Vagina (tissue), 2 donors: ENCODE results near the gene SLC17A9. TPM values are rescaled to one million over a fixed set of nuclear protein-coding genes. Genes with fewer than 3 reads are reported as not detected.

Experiments used
- DNase-seq, 2 donors: peaks; one replicate each; pipeline ENCODE4 v3.0.0-alpha.2; 2017; ENCODE audit errors: extremely low spot score in 2 of 2
- H3K27ac ChIP-seq: fragments of 200-600 bp; sonication (generic); one replicate; pipeline ENCODE4 v1.5.1; 2019
- H3K27me3 ChIP-seq: fragments of 200-600 bp; sonication (generic); one replicate; pipeline ENCODE4 v1.5.1; 2019
- H3K36me3 ChIP-seq, 2 donors: fragments of 200-600 bp; sonication (generic); one replicate each; pipeline ENCODE4 v1.5.1; 2017 to 2019
- H3K4me1 ChIP-seq: fragments of 200-600 bp; sonication (generic); one replicate; pipeline ENCODE4 v1.5.1; 2019
- H3K4me3 ChIP-seq, 2 donors: fragments of 200-600 bp; sonication (generic); 1 replicate in 1 of 2; 2 replicates in 1 of 2; pipeline ENCODE4 v1.5.1; 2016 to 2019
- H3K9me3 ChIP-seq: fragments of 200-600 bp; sonication (generic); one replicate; pipeline ENCODE4 v1.5.1; 2019
- POLR2A ChIP-seq, 2 donors: fragments of 450-650 bp; IDR thresholded peaks; one replicate each; pipeline ENCODE4 v1.6.1; 2017; ENCODE audit warnings: antibody characterized with exemption in 2 of 2, mild to moderate bottlenecking in 2 of 2, moderate library complexity in 2 of 2
- POLR2AphosphoS5 ChIP-seq, 2 donors: sonication (generic); formaldehyde crosslinking; IDR thresholded peaks; one replicate each; pipeline ENCODE4 v1.9.0; 2017; ENCODE audit warnings: antibody characterized with exemption in 2 of 2, mild to moderate bottlenecking in 2 of 2, low read depth in 1 of 2; ENCODE audit not compliant: insufficient read depth in 1 of 2
- intact Hi-C: fragments of 100-400 bp; cut with DNase I; formaldehyde crosslinking; loops from one replicate; pipeline ENCODE4 v1.15.1; 2023
- total RNA-seq: library from RNA; depleted of rRNA; stranded (reverse); fragments of >200 nt; gene quantifications from one replicate; pipeline ENCODE4 v1.2.3, GENCODE V29; 2016
- TF ChIP-seq, protein P1 (sequence below), 3 experiments: fragments of 450-650 bp in 2 of 3; fragments of 200-600 bp in 1 of 3; sonication (generic) in 1 of 3; IDR thresholded peaks; one replicate each; pipeline ENCODE4 v1.5.1; 2017 to 2019; ENCODE audit warnings: antibody characterized with exemption in 3 of 3, mild to moderate bottlenecking in 2 of 3, moderate library complexity in 2 of 3

Gene SLC17A9
- total RNA-seq, 1 donor from 2014 or later, result 2.5 TPM

DNA sequence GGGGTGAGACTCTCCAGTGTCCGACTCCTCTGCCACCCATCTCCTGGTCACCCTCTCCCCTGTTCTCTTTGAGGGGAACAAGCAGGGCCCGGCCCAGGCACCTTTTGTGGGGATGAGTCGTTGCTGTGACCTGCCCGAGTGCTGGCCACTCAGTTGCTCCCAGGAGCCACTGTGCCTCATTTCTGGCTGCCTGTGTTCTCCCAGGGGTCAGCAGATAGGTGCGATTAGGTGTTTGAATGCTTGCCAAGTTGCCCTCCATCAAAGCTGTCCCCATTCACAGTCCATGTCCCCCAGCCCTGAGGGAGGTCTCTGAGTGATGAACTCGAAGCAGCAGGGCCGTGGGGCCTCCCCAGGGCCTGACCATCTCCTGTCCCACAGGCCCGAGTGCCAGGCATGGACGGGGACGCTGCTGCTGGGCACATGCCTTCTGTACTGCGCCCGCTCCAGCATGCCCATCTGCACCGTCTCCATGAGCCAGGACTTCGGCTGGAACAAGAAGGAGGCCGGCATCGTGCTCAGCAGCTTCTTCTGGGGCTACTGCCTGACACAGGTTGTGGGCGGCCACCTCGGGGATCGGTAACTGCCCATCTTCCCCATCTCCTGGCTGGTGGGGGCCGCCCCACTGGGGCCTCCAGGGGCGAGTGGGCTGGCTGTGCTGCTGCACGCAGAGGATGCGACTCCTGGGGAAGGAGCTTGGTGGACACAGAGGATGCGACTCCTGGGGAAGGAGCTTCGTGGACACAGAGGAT, 4.1 kb downstream of the SLC17A9 start:
- H3K27ac ChIP-seq, result no peak overlapping the region
- TF ChIP-seq POLR2A (IDR thresholded peaks at IDR 0.05) (no peak), POLR2AphosphoS5 (IDR thresholded peaks at IDR 0.05; ENCODE audit: insufficient read depth in 1 of 2, low read depth in 1 of 2) (no peak)
- TF ChIP-seq, protein P1, sequence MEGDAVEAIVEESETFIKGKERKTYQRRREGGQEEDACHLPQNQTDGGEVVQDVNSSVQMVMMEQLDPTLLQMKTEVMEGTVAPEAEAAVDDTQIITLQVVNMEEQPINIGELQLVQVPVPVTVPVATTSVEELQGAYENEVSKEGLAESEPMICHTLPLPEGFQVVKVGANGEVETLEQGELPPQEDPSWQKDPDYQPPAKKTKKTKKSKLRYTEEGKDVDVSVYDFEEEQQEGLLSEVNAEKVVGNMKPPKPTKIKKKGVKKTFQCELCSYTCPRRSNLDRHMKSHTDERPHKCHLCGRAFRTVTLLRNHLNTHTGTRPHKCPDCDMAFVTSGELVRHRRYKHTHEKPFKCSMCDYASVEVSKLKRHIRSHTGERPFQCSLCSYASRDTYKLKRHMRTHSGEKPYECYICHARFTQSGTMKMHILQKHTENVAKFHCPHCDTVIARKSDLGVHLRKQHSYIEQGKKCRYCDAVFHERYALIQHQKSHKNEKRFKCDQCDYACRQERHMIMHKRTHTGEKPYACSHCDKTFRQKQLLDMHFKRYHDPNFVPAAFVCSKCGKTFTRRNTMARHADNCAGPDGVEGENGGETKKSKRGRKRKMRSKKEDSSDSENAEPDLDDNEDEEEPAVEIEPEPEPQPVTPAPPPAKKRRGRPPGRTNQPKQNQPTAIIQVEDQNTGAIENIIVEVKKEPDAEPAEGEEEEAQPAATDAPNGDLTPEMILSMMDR (IDR thresholded peaks at IDR 0.05), result no peak
- no peak overlapping the region for H3K4me3 ChIP-seq
- DNase-seq, result no peak
- no peaks in the 10 kb centered on the region for H3K36me3 ChIP-seq
- H3K9me3 ChIP-seq, result no peaks in the 10 kb centered on the region
- no peaks in the 10 kb centered on the region for H3K27me3 ChIP-seq
- H3K4me1 ChIP-seq, result peaks cover 31% of the 10 kb centered on the region
- intact Hi-C loops, result no loop called here

DNA sequence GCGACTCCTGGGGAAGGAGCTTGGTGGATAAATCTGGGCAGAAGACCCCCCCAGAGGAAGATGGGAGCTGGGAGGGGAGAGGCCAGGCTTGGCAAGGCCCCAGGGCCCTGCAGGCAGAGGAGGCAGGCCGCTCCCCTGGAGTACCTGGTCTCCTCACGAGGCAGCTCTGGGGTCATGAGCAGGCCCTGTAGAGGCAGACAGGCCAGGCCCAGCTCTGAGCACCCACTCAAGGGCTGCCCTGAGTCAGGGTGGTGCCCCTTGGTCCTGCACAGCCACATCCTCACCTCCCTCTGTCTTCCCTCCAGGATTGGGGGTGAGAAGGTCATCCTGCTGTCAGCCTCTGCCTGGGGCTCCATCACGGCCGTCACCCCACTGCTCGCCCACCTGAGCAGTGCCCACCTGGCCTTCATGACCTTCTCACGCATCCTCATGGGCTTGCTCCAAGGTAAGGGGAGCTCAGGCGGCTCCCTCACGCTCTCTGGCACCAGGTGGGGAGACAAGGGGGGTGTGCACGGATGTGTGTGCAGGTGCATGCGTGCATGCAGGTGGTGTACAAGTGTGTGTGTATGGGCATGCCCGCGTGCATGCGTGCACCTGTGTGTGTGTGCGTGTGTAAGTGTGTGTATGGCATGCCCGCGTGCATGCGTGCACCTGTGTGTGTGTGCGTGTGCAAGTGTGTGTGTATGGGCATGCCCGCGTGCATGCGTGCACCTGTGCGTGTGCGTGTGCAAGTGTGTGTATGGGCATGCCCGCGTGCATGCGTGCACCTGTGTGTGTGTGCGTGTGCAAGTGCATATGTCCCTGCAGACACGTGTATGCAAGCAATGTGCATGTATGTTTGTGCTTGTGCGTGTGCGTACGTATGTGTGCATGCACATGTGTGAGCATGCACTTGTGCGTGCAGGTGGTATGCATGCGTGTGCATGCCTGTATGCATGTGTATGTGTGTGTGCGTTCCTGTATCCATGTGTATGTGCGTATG, 4.9 kb downstream of the SLC17A9 start:
- Histone ChIP-seq H3K4me3 (no peak overlapping the region), H3K4me1 (peaks cover 23% of the 10 kb centered on the region), H3K9me3 (no peaks in the 10 kb centered on the region), H3K27me3 (no peaks in the 10 kb centered on the region), H3K36me3 (no peaks in the 10 kb centered on the region), H3K27ac (no peak overlapping the region)
- DNase-seq, result no peak
- no peak for TF ChIP-seq POLR2AphosphoS5 (IDR thresholded peaks at IDR 0.05; ENCODE audit: insufficient read depth in 1 of 2, low read depth in 1 of 2)
- TF ChIP-seq POLR2A (IDR thresholded peaks at IDR 0.05), result no peak
- TF ChIP-seq, protein P1 (IDR thresholded peaks at IDR 0.05), result no peak
- intact Hi-C loops, result no loop called here

DNA sequence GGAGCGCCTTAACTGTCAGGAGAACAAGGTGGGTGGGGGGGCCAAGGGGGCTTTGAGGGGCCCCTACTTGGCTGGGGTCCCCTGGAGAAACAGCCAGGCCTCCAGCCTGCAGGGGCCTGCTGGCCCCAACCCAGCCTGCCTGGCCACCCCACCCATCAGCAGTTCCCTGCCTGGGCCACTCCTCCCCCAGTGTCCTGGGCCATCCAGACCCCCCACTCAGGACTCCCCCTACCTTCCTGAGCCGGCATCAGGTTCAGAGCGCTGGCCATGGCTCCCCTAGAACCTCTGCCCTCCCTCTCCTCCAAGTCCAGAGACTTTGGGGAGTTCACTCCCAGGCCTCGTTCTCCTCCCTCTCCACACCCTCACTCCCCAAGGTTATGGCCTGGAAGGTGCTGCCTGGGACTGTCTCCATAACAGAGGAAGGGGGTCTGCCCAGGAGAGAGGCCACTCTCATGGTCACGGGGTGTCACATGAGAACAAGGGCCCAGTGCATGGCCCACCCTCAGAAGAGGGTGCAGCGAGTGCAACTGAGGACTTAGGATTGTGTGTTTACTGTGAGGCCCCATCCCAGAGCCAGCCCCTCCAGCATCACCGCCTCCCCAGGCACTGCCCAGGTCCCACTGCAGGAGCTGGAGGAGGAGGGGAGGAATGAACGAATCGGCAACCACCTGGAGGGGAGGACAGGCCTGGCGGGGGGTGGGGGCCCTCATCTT, 6.0 kb downstream of the SLC17A9 start:
- Histone ChIP-seq H3K27ac (no peak overlapping the region), H3K4me3 (no peak overlapping the region), H3K27me3 (no peaks in the 10 kb centered on the region), H3K9me3 (no peaks in the 10 kb centered on the region), H3K36me3 (no peaks in the 10 kb centered on the region), H3K4me1 (peaks cover 11% of the 10 kb centered on the region)
- no peak for TF ChIP-seq POLR2A (IDR thresholded peaks at IDR 0.05)
- no peak for TF ChIP-seq POLR2AphosphoS5 (IDR thresholded peaks at IDR 0.05; ENCODE audit: insufficient read depth in 1 of 2, low read depth in 1 of 2)
- TF ChIP-seq, protein P1 (IDR thresholded peaks at IDR 0.05), result no peak
- no peak for DNase-seq
- intact Hi-C loops, result no loop called here

DNA sequence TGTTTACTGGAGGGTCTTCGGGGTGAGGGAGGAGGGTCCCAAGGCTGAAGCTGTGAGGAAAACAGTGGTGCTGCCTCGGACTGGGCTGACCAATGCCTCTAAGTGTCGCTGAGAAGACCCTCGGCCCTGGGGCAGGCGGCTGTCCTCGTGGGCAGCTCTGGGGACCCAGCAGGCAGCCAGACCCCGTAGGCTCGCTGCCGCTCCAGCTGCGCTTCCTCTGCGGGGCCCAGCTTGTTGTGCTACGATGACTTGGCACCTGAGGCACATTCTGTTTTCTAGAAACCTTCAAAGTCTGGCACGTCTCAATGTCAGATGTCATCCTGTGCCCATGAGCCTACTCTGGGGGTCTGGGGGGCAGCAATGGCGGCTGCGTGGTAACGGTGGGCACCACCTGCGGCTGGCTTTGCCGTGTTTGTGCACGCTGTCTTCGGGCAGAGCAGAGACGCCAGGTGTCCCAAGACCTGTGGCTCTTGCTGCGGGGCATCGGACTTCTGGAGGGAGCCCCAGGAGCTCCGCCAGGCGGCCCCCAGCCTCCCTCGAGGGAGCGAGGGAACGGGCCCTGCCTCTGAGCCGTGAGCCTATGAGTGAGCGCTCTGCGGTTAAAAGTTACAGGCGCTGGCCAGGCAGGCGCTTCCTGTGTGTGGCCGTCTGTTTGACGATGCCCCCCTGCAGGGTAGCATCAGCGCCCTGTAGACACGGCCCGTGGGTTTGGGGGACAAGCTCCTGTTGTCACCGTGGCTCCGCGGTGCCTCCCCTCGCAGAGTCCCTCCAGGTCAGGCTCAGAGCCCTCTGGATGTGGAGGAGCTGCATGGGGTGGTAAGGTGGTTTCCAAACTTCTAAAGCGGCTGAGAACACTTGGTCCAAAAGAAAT, 6.8 kb downstream of the SLC17A9 start:
- intact Hi-C loops, result no loop called here

More for the DNA sequence above, 6.8 kb downstream of the SLC17A9 start:
- Histone ChIP-seq H3K4me3 (no peak overlapping the region), H3K27me3 (no peaks in the 10 kb centered on the region), H3K27ac (no peak overlapping the region), H3K4me1 (peaks cover 5% of the 10 kb centered on the region), H3K9me3 (no peaks in the 10 kb centered on the region), H3K36me3 (no peaks in the 10 kb centered on the region)
- TF ChIP-seq POLR2AphosphoS5 (IDR thresholded peaks at IDR 0.05; ENCODE audit: insufficient read depth in 1 of 2, low read depth in 1 of 2), result no peak
- TF ChIP-seq, protein P1 (IDR thresholded peaks at IDR 0.05), result no peak
- TF ChIP-seq POLR2A (IDR thresholded peaks at IDR 0.05), result no peak
- no peak for DNase-seq
